ENCODE results near the gene GHRHR.

DNA sequence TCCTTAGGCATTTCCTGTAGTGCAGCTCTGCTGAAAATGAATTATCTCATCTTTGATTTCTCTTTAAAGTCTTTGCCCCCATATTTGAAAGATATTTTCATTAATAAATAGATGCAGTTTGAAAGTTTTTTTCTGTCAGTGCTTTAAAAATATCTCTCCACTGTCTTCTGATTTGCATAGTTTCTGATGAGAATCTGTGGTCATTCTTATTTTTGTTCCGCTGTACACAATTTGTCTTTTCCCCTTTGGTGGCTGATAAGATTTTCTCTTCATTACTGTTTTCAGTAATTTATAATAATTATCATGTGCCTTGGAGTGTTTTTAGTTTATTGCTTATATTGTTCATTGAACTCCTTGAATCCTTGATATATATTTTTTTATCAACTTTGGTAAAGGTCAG, 7.0 kb upstream of the GHRHR start:
- TF ChIP-seq POLR2AphosphoS5 (IDR thresholded peaks at IDR 0.05; ENCODE audit: low read depth, low read length) (no peak), POLR2A (IDR thresholded peaks at IDR 0.05; ENCODE audit: low read depth, low read length) (no peak), TAF1 (IDR thresholded peaks at IDR 0.05; ENCODE audit: borderline replicate concordance, low read depth, low read length) (no peak)

Measured in GM12892 (cell line).